T-helper 2 cell treated with Interferon-gamma antibody and Interleukin-4, amounts not matched to agents 100 ng/mL and 5 ng/mL, for 36 hours (primary cell): ENCODE data around the gene PRDM9. TPM values are rescaled to one million over a fixed set of nuclear protein-coding genes. Genes with fewer than 3 reads are reported as not detected.
"Not testable (repeated sequence)": the region's sequence is repeated elsewhere in the genome, so short reads cannot be mapped to it uniquely, and the experiment has no call there.

Experiments
- intact Hi-C: fragments of 100-400 bp; cut with micrococcal nuclease; formaldehyde crosslinking; loops from one replicate; pipeline ENCODE4 v1.15.1; 2023
- total RNA-seq: library from RNA; stranded (reverse); gene quantifications from 2 replicates; pipeline ENCODE4 v1.2.3, GENCODE V29; 2022

Gene PRDM9
- total RNA-seq, 1 donor from 2014 or later = not detected

DNA sequence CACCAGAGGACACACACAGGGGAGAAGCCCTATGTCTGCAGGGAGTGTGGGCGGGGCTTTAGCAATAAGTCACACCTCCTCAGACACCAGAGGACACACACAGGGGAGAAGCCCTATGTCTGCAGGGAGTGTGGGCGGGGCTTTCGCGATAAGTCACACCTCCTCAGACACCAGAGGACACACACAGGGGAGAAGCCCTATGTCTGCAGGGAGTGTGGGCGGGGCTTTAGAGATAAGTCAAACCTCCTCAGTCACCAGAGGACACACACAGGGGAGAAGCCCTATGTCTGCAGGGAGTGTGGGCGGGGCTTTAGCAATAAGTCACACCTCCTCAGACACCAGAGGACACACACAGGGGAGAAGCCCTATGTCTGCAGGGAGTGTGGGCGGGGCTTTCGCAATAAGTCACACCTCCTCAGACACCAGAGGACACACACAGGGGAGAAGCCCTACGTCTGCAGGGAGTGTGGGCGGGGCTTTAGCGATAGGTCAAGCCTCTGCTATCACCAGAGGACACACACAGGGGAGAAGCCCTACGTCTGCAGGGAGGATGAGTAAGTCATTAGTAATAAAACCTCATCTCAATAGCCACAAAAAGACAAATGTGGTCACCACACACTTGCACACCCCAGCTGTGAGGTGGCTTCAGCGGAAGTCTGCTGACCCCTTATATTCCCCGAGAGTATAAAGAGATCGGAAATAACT is 20.0 kb downstream of the PRDM9 start:
- intact Hi-C loops = not testable (repeated sequence)

DNA sequence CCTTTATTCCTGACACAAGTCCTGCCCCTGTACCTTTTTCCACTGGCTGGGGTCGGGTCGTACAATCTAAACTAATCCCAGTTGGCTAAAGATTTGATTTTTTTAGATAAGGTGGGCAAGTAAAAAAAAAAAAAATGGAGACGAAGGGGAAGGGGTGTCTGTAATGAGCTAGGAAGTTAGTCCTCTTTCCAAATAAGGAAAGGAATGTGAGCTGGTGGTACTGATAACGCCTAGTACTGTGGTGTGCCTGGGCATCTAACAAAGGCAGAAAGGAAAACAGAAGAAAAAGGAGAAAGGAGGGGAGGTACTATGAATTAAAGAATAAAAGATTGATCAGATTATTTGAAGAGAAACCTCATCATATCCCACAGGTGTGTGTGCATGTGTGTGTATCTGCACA is 21.3 kb downstream of the PRDM9 start:
- intact Hi-C loops = no loop called here

DNA sequence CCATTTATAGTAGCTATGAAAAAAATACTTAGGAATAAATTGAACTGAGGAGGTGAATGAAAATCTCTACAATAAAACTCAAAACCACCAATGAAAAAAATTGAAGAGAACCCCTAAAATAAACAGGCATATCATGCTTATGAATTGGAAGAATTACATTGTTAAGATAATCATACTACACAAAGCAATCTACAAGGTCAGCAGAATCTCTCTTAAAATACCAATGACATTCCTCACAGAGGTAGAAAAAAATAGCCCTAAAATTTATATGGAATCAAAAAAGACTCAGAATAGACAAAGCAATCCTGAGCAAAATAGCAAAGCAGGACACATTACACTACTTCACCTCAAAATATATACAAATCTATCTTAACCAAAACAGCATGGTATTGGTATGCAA is 23.2 kb downstream of the PRDM9 start:
- intact Hi-C loops = no loop called here

DNA sequence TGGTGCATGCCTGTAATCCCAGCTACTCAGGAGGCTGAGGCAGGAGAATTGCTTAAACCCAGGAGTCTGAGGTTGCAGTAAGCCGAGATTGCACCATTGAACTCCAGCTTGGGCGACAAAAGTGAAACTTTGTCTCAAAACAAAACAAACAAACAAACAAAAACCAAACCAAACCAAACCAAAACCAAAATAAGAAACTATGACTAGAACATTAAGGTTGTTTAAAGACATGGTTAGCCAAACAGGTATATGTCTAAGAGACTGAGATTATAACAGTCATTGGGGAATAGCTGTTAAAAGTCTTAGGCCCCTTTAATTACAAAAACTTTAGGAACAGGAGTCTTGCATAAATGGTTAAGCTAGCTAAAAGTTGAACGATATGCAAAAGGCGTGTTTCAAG is 63.6 kb downstream of the PRDM9 start:
- intact Hi-C loops = no loop called here
